CD14-positive monocyte (primary cell): ENCODE data around the gene SMIM35. TPM values are rescaled to one million over a fixed set of nuclear protein-coding genes. Genes with fewer than 3 reads are reported as not detected.

Source experiments
- DNase-seq, 3 donors: peaks; one replicate each; pipeline ENCODE4 v3.0.0-alpha.2; 2011 to 2022
- H2AFZ ChIP-seq: 2 replicates; pipeline ENCODE4 v1.6.0; 2012; ENCODE audit warnings: mild to moderate bottlenecking, low read depth, low read length, inconsistent platforms; ENCODE audit not compliant: insufficient read depth, poor library complexity, severe bottlenecking
- H3K27ac ChIP-seq, 2 donors: 1 replicate in 1 of 2; 2 replicates in 1 of 2; pipeline ENCODE4 v1.5.1; 2012 to 2013; ENCODE audit warnings: low read length in 2 of 2, control low read depth in 1 of 2, inconsistent platforms in 1 of 2, low read depth in 1 of 2, mild to moderate bottlenecking in 1 of 2
- H3K27me3 ChIP-seq, 2 donors: one replicate each; pipeline versions ENCODE4 v1.6.0 to v1.6.1; 2011 to 2013; ENCODE audit warnings: low read length in 2 of 2; ENCODE audit not compliant: control insufficient read depth in 2 of 2, insufficient read depth in 2 of 2
- H3K36me3 ChIP-seq, 2 donors: replicated peaks in 1 of 2; 1 replicate in 1 of 2; 2 replicates in 1 of 2; pipeline versions ENCODE4 v1.5.1 to v1.6.1; 2012 to 2013; ENCODE audit warnings: low read length in 2 of 2, control low read depth in 1 of 2, inconsistent platforms in 1 of 2, mild to moderate bottlenecking in 1 of 2; ENCODE audit not compliant: insufficient read depth in 2 of 2, control insufficient read depth in 1 of 2
- H3K4me1 ChIP-seq, 2 donors: 1 replicate in 1 of 2; 2 replicates in 1 of 2; pipeline versions ENCODE4 v1.5.1 to v1.6.1; 2012 to 2013; ENCODE audit warnings: low read length in 2 of 2, control low read depth in 1 of 2, inconsistent platforms in 1 of 2, mild to moderate bottlenecking in 1 of 2, moderate library complexity in 1 of 2; ENCODE audit not compliant: insufficient read depth in 2 of 2, control insufficient read depth in 1 of 2
- H3K4me2 ChIP-seq: replicated peaks from 2 replicates; pipeline ENCODE3; 2012; ENCODE audit warnings: low read length, moderate library complexity, mild to moderate bottlenecking; ENCODE audit not compliant: poor library complexity, severe bottlenecking; ENCODE audit errors: extremely low read depth
- H3K4me3 ChIP-seq, 3 experiments: fragments of 200-600 bp in 1 of 3; sonication (generic) in 1 of 3; replicated peaks in 1 of 3; 1 replicate in 2 of 3; 2 replicates in 1 of 3; pipeline ENCODE4 v1.5.1; 2011 to 2013; ENCODE audit warnings: low read length in 3 of 3, mild to moderate bottlenecking in 3 of 3, control low read depth in 2 of 3, low read depth in 2 of 3, inconsistent platforms in 1 of 3, moderate library complexity in 1 of 3
- H3K79me2 ChIP-seq: 2 replicates; pipeline ENCODE4 v1.6.0; 2012; ENCODE audit warnings: mild to moderate bottlenecking, control low read depth, inconsistent platforms, low read length, moderate library complexity; ENCODE audit not compliant: insufficient read depth
- H3K9ac ChIP-seq: 2 replicates; pipeline ENCODE4 v1.6.0; 2017; ENCODE audit warnings: low read length, mild to moderate bottlenecking; ENCODE audit not compliant: insufficient read depth, poor library complexity, severe bottlenecking
- H3K9me3 ChIP-seq, 2 donors: replicated peaks in 1 of 2; 1 replicate in 1 of 2; 2 replicates in 1 of 2; pipeline versions ENCODE4 v1.5.1 to v1.6.1; 2012 to 2013; ENCODE audit warnings: low read length in 2 of 2, control low read depth in 1 of 2; ENCODE audit not compliant: control insufficient read depth in 1 of 2, insufficient read depth in 1 of 2
- H4K20me1 ChIP-seq: 2 replicates; pipeline ENCODE4 v1.6.0; 2012; ENCODE audit warnings: mild to moderate bottlenecking, low read length, control low read depth, moderate library complexity; ENCODE audit not compliant: insufficient read depth
- H3K27ac Mint-ChIP-seq, 7 donors: one replicate each; pipeline ENCODE4 v1.8.0; 2020; ENCODE audit warnings: mild to moderate bottlenecking in 7 of 7, mixed read lengths in 7 of 7, moderate library complexity in 6 of 7, inconsistent platforms in 2 of 7
- H3K27me3 Mint-ChIP-seq, 3 donors: one replicate each; pipeline ENCODE4 v1.8.0; 2021 to 2022; ENCODE audit warnings: low read depth in 3 of 3, mild to moderate bottlenecking in 3 of 3, mixed read lengths in 3 of 3, moderate library complexity in 3 of 3, inconsistent platforms in 1 of 3
- H3K36me3 Mint-ChIP-seq, 2 donors: one replicate each; pipeline ENCODE4 v1.8.0; 2020; ENCODE audit warnings: mixed read lengths in 2 of 2, inconsistent platforms in 1 of 2, mild to moderate bottlenecking in 1 of 2
- H3K4me1 Mint-ChIP-seq: one replicate; pipeline ENCODE4 v1.8.0; 2020; ENCODE audit warnings: mild to moderate bottlenecking, mixed read lengths
- H3K4me3 Mint-ChIP-seq, 2 donors: one replicate each; pipeline ENCODE4 v1.8.0; 2020; ENCODE audit warnings: mild to moderate bottlenecking in 2 of 2, mixed read lengths in 2 of 2, moderate library complexity in 1 of 2
- H3K9me3 Mint-ChIP-seq, 7 donors: one replicate each; pipeline ENCODE4 v1.8.0; 2020 to 2022; ENCODE audit warnings: mixed read lengths in 7 of 7, mild to moderate bottlenecking in 6 of 7, moderate library complexity in 6 of 7, inconsistent platforms in 2 of 7
- WGBS: methylation state at CpG from one replicate; pipeline ENCODE4 v1.1.5; 2013; ENCODE audit warnings: missing lambda C conversion rate; ENCODE audit not compliant: insufficient coverage; 5-methylcytosine and 5-hydroxymethylcytosine counted together
- intact Hi-C, 2 donors: fragments of 100-400 bp; cut with micrococcal nuclease; formaldehyde crosslinking; loops; one replicate each; pipeline versions ENCODE4 v1.15.0 to v1.15.1; 2023
- polyA plus RNA-seq, 3 donors: library from polyadenylated mRNA; depleted of rRNA in 1 of 3; unstranded in 2 of 3; stranded (reverse) in 1 of 3; fragments of 300-500 nt in 2 of 3; fragments of >200 nt in 1 of 3; fragmentation: Illumina TruSeq in 2 of 3; gene quantifications; 1 replicate in 2 of 3; 2 replicates in 1 of 3; pipeline ENCODE4 v1.2.3, GENCODE V29; 2012 to 2021
- TF ChIP-seq, protein P1 (sequence below): fragments of 200-600 bp; IDR thresholded peaks from one replicate; pipeline ENCODE4 v1.8.0; 2022; ENCODE audit warnings: antibody characterized with exemption, mild to moderate bottlenecking

The SMIM35 gene
- polyA plus RNA-seq, 3 donors: 0.05 to 0.29 (median 0.11) TPM

DNA sequence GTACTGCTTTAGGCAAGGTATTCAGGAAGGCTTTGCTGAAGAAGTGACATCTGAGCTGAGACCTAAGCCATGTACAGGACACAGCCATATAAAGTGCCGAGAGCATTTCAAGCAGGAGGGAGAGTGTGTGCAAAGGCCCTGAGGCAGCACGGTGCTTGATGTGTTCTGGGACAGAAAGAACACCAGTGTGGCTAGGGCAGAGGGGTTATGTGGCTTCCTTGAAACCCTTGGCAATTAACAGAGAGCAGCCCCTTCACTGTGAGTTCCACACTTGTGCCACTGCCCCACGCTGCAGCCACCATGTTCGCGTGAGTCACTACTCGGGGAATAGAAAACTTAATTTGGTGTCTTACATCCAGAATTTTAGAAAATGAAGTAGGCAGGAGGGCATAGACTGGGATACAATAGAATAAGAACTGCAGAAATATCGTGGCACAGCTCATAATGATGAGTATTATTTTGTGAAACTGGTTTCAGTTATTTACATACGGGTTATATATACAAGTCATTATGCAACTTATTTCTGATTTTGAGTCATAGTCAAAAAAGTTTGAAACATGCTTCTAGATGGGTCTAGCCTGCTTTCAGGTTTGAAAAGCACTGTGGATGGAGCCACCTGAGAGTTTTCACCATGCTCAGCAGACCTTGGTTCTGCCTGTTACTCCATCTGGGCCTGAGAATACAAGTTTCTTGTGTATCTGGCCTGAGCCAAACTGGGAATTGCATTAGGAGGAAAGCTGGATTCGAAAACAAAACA is 88.8 kb downstream of the SMIM35 start:
- no peak overlapping the region for H3K4me3 Mint-ChIP-seq
- peaks cover 86% of the 10 kb centered on the region for H3K4me1 Mint-ChIP-seq
- TF ChIP-seq, protein P1, sequence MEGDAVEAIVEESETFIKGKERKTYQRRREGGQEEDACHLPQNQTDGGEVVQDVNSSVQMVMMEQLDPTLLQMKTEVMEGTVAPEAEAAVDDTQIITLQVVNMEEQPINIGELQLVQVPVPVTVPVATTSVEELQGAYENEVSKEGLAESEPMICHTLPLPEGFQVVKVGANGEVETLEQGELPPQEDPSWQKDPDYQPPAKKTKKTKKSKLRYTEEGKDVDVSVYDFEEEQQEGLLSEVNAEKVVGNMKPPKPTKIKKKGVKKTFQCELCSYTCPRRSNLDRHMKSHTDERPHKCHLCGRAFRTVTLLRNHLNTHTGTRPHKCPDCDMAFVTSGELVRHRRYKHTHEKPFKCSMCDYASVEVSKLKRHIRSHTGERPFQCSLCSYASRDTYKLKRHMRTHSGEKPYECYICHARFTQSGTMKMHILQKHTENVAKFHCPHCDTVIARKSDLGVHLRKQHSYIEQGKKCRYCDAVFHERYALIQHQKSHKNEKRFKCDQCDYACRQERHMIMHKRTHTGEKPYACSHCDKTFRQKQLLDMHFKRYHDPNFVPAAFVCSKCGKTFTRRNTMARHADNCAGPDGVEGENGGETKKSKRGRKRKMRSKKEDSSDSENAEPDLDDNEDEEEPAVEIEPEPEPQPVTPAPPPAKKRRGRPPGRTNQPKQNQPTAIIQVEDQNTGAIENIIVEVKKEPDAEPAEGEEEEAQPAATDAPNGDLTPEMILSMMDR: no peak
- peak overlapping the region; percentile 9 to 96 (median 88) for H3K27ac Mint-ChIP-seq
- Histone ChIP-seq H3K4me1 (peaks cover 85 to 100% of the 10 kb centered on the region in 2 donors), H2AFZ (no peak overlapping the region), H3K36me3 (peaks cover 82 to 86% of the 10 kb centered on the region in 2 donors), H3K79me2 (peaks cover 76% of the 10 kb centered on the region), H3K4me2 (no peak overlapping the region), H3K27me3 (no peaks in the 10 kb centered on the region), H3K4me3 (no peak overlapping the region), H3K9ac (no peak overlapping the region), H3K27ac (peak overlapping the region; percentile 76 to 95), H4K20me1 (peaks cover 95% of the 10 kb centered on the region), H3K9me3 (no peaks in the 10 kb centered on the region)
- peaks cover 79 to 83% of the 10 kb centered on the region in 2 donors for H3K36me3 Mint-ChIP-seq
- H3K27me3 Mint-ChIP-seq: peaks cover 0 to 2% (median 0%) of the 10 kb centered on the region in 3 donors
- DNase-seq: no peak
- intact Hi-C loops: loop anchor here in 1 of 2 donors (10.0 kb wide), 1 partner anchor 57 kb away; no protein-coding TSS in a partner anchor
- H3K9me3 Mint-ChIP-seq: peaks cover 0 to 6% (median 0%) of the 10 kb centered on the region in 7 donors
- 98% methylated on average over 5 of the region's 9 CpGs for WGBS

DNA sequence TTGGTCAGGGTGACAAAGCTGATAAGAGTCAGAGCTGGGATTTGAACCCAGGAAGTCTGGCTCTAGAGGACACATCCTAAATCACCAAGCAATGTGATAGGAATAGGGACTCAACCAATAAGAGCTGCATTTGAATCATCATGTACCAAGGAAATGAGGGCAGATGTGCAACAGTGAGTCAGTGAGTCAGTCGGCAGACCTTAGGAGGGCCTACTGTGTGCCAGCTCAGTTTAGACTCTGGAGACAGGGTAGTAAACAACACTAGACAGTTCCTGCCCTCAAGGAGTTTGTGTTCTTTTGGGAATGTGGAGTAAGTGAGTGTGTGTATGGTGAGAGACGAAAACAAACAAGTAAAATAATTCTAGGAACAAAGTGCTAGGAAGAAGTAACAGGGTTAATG is 89.4 kb downstream of the SMIM35 start:
- Mint-ChIP-seq H3K4me3 (peak overlapping the region in 1 of 2 donors; percentile 4), H3K4me1 (peaks cover 86% of the 10 kb centered on the region), H3K36me3 (peaks cover 85 to 89% of the 10 kb centered on the region in 2 donors), H3K27me3 (peaks cover 0 to 2% (median 0%) of the 10 kb centered on the region in 3 donors), H3K9me3 (peaks cover 0 to 6% (median 0%) of the 10 kb centered on the region in 7 donors), H3K27ac (peak overlapping the region in 6 of 7 donors; percentile 9 to 96 (median 78))
- H3K79me2 ChIP-seq: peaks cover 82% of the 10 kb centered on the region
- no peaks in the 10 kb centered on the region for H3K27me3 ChIP-seq
- peak overlapping the region in 1 of 2 donors; percentile 95 for H3K27ac ChIP-seq
- H3K9me3 ChIP-seq: no peaks in the 10 kb centered on the region
- no peak overlapping the region for H2AFZ ChIP-seq
- TF ChIP-seq, protein P1: no peak
- WGBS: 92% methylated on average over 2 of the region's 2 CpGs
- H3K36me3 ChIP-seq: peaks cover 88 to 92% of the 10 kb centered on the region in 2 donors
- DNase-seq: peak in 1 of 3 donors; percentile 70
- peaks cover 85 to 100% of the 10 kb centered on the region in 2 donors for H3K4me1 ChIP-seq
- no peak overlapping the region for H3K4me2 ChIP-seq
- peaks cover 100% of the 10 kb centered on the region for H4K20me1 ChIP-seq
- no peak overlapping the region for H3K9ac ChIP-seq
- H3K4me3 ChIP-seq: no peak overlapping the region
- intact Hi-C loops: loop anchor here in 1 of 2 donors (10.0 kb wide), 1 partner anchor 57 kb away; no protein-coding TSS in a partner anchor
